GM23338 (cell line): ENCODE data around the gene TMPRSS6. TPM values are rescaled to one million over a fixed set of nuclear protein-coding genes. Genes with fewer than 3 reads are reported as not detected.

Experiments
- ATAC-seq: fragments of 200-7000 bp; cut with Tn5 transposase; 3 replicates; pipeline ENCODE4 v1.9.1; 2020
- DNase-seq: peaks from one replicate; pipeline ENCODE4 v3.0.0-alpha.2; 2015; ENCODE audit warnings: low spot score
- H2AFZ ChIP-seq: fragments of 200-600 bp; sonication (generic); 2 replicates; pipeline ENCODE4 v1.8.0; 2016; ENCODE audit warnings: antibody characterized with exemption, mild to moderate bottlenecking, moderate library complexity
- H3F3A ChIP-seq: fragments of 200-600 bp; sonication (generic); replicated peaks from 2 replicates; pipeline ENCODE4 v1.8.0; 2017; ENCODE audit warnings: antibody characterized with exemption, mixed run types, low read depth
- H3K27ac ChIP-seq: fragments of 200-600 bp; sonication (generic); 2 replicates; pipeline ENCODE4 v1.6.1; 2016; ENCODE audit warnings: low read depth
- H3K27me3 ChIP-seq: fragments of 200-600 bp; sonication (generic); 2 replicates; pipeline ENCODE4 v1.8.0; 2016; ENCODE audit warnings: mild to moderate bottlenecking, mixed run types, moderate library complexity; ENCODE audit not compliant: insufficient read depth
- H3K36me3 ChIP-seq: fragments of 200-600 bp; sonication (generic); 2 replicates; pipeline ENCODE4 v1.8.0; 2016; ENCODE audit warnings: mild to moderate bottlenecking; ENCODE audit not compliant: insufficient read depth
- H3K4me1 ChIP-seq: fragments of 200-600 bp; sonication (generic); 2 replicates; pipeline ENCODE4 v1.8.0; 2016; ENCODE audit warnings: mild to moderate bottlenecking, moderate library complexity; ENCODE audit not compliant: insufficient read depth
- H3K4me2 ChIP-seq: fragments of 200-600 bp; sonication (generic); 2 replicates; pipeline ENCODE4 v1.7.1; 2017; ENCODE audit warnings: mixed run types
- H3K4me3 ChIP-seq: fragments of 200-600 bp; sonication (generic); 2 replicates; pipeline ENCODE4 v1.6.1; 2016; ENCODE audit warnings: mixed run types
- H3K79me2 ChIP-seq: fragments of 200-600 bp; sonication (generic); replicated peaks from 2 replicates; pipeline ENCODE4 v1.8.0; 2017; ENCODE audit warnings: mild to moderate bottlenecking; ENCODE audit not compliant: insufficient read depth
- H3K9me2 ChIP-seq: fragments of 200-600 bp; sonication (generic); 2 replicates; pipeline ENCODE4 v1.8.0; 2017; ENCODE audit not compliant: insufficient read depth
- H4K20me1 ChIP-seq: fragments of 200-600 bp; sonication (generic); replicated peaks from 2 replicates; pipeline ENCODE4 v1.8.0; 2017; ENCODE audit warnings: mild to moderate bottlenecking; ENCODE audit not compliant: insufficient read depth
- H3K27ac Mint-ChIP-seq: 2 replicates; pipeline ENCODE4 v1.8.0; 2020; ENCODE audit warnings: inconsistent platforms, mild to moderate bottlenecking, moderate library complexity, mixed read lengths
- H3K27me3 Mint-ChIP-seq: 3 replicates; pipeline ENCODE4 v1.8.0; 2022; ENCODE audit warnings: low read depth, mild to moderate bottlenecking, moderate library complexity, mixed read lengths, inconsistent platforms; ENCODE audit not compliant: insufficient read depth, poor library complexity
- H3K36me3 Mint-ChIP-seq: 3 replicates; pipeline ENCODE4 v1.8.0; 2021; ENCODE audit warnings: low read depth, mild to moderate bottlenecking, inconsistent platforms, moderate library complexity, mixed read lengths
- H3K4me1 Mint-ChIP-seq: 3 replicates; pipeline ENCODE4 v1.8.0; 2020; ENCODE audit warnings: mild to moderate bottlenecking, inconsistent platforms, mixed read lengths
- H3K4me3 Mint-ChIP-seq: 3 replicates; pipeline ENCODE4 v1.8.0; 2021; ENCODE audit warnings: moderate library complexity, mild to moderate bottlenecking, inconsistent platforms, mixed read lengths
- H3K9me3 Mint-ChIP-seq: 3 replicates; pipeline ENCODE4 v1.8.0; 2020; ENCODE audit warnings: moderate library complexity, mild to moderate bottlenecking, inconsistent platforms, mixed read lengths
- ETS1 ChIP-seq: IDR thresholded peaks from 2 replicates; pipeline ENCODE4 v1.6.1; 2016; ENCODE audit warnings: antibody characterized with exemption
- EZH2 ChIP-seq: fragments of 200-600 bp; sonication (generic); IDR thresholded peaks from one replicate; pipeline ENCODE4 v1.8.0; 2017; ENCODE audit warnings: antibody characterized with exemption, mild to moderate bottlenecking, low read depth; ENCODE audit not compliant: unreplicated experiment
- EZH2phosphoT487 ChIP-seq: fragments of 200-600 bp; sonication (generic); IDR thresholded peaks from one replicate; pipeline ENCODE4 v1.8.1; 2018; ENCODE audit warnings: antibody characterized with exemption; ENCODE audit not compliant: unreplicated experiment
- JUNB ChIP-seq: IDR thresholded peaks from one replicate; pipeline ENCODE4 v1.6.1; 2016; ENCODE audit warnings: antibody characterized with exemption; ENCODE audit not compliant: unreplicated experiment
- NANOG ChIP-seq: IDR thresholded peaks from 2 replicates; pipeline ENCODE4 v1.6.1; 2016; ENCODE audit warnings: antibody characterized with exemption, borderline replicate concordance
- ZNF114 ChIP-seq: fragments of 250-450 bp; sonication (Bioruptor Pico); IDR thresholded peaks from 2 replicates; pipeline ENCODE4 v1.5.0; 2020; ENCODE audit warnings: mild to moderate bottlenecking, moderate library complexity
- ZNF462 ChIP-seq: fragments of 250-450 bp; sonication (Bioruptor Pico); IDR thresholded peaks from 2 replicates; pipeline ENCODE4 v1.5.0; 2020; ENCODE audit warnings: mild to moderate bottlenecking, moderate library complexity
- long read RNA-seq: library from polyadenylated mRNA; unstranded; transcript quantifications from one replicate; pipeline ENCODE4 v2.0.0, GENCODE V29; 2020; ENCODE audit not compliant: unreplicated experiment
- polyA plus RNA-seq: library from polyadenylated mRNA; unstranded; fragments of >200 nt; fragmentation: Nextera tagmentation; extraction: Ambion mirVana; gene quantifications from 2 replicates; pipeline ENCODE4 v1.2.1, GENCODE V29; 2016
- total RNA-seq: library from RNA; depleted of rRNA; stranded (reverse); fragments of >200 nt; shearing (Covaris generic); gene quantifications from 2 replicates; pipeline ENCODE4 v1.2.3, GENCODE V29; 2014; rRNA removed

TMPRSS6 gene
- total RNA-seq (not detected in 2 replicates), polyA plus RNA-seq (0.07 and 0.13 TPM in 2 replicates)
- long read RNA-seq: 0 reads

- no peaks in the 10 kb centered on the region for H3K4me1 ChIP-seq
- no peaks in the 10 kb centered on the region for H4K20me1 ChIP-seq
- H3K36me3 ChIP-seq: no peaks in the 10 kb centered on the region
- no peak within 1 kb of the TSS for H3K27ac ChIP-seq
- Mint-ChIP-seq H3K9me3 (no peaks in the 10 kb centered on the region), H3K36me3 (no peaks in the 10 kb centered on the region), H3K27ac (no peak within 1 kb of the TSS), H3K4me3 (no peak within 1 kb of the TSS), H3K4me1 (peaks cover 18% of the 10 kb centered on the region), H3K27me3 (peaks cover 8% of the 10 kb centered on the region)
- no peak within 1 kb of the TSS for H2AFZ ChIP-seq
- no peaks in the 10 kb centered on the region for H3K79me2 ChIP-seq
- no peak within 1 kb of the TSS for H3K4me3 ChIP-seq
- H3K27me3 ChIP-seq: no peaks in the 10 kb centered on the region
- DNase-seq (no peak), ATAC-seq (no peak; the same call in 1 of the 3 replicates)
- no peak within 1 kb of the TSS for H3K4me2 ChIP-seq
- no peaks in the 10 kb centered on the region for H3F3A ChIP-seq
- H3K9me2 ChIP-seq: no peaks in the 10 kb centered on the region
- no peak for TF ChIP-seq EZH2
Observed at GRCh38 chr22:37109242-37109917, at the start of gene TMPRSS6. Gene TMPRSS6, minus strand, starts transcription at chr22:37109713. Its CDS starts 6,296 bp downstream, at chr22:37103417.

- Histone ChIP-seq H2AFZ (no peak overlapping the region), H3K27me3 (no peaks in the 10 kb centered on the region), H3K27ac (no peak overlapping the region), H3K36me3 (no peaks in the 10 kb centered on the region), H3K4me1 (no peaks in the 10 kb centered on the region), H4K20me1 (no peaks in the 10 kb centered on the region), H3K9me2 (no peaks in the 10 kb centered on the region), H3K4me3 (no peak overlapping the region), H3K4me2 (no peak overlapping the region), H3K79me2 (no peaks in the 10 kb centered on the region), H3F3A (no peaks in the 10 kb centered on the region)
- TF ChIP-seq NANOG: no peak
- no peak for TF ChIP-seq JUNB
- TF ChIP-seq EZH2phosphoT487: no peak
- no peak for TF ChIP-seq EZH2
- TF ChIP-seq ETS1: no peak
- no peak for TF ChIP-seq ZNF114 (CRISPR knock-in tag)
- Mint-ChIP-seq H3K4me3 (no peak overlapping the region), H3K36me3 (no peaks in the 10 kb centered on the region), H3K27ac (no peak overlapping the region), H3K4me1 (peaks cover 9% of the 10 kb centered on the region), H3K27me3 (peaks cover 8% of the 10 kb centered on the region), H3K9me3 (peaks cover 4% of the 10 kb centered on the region; the same call in 2 of the 3 replicates)
- ATAC-seq: no peak
- DNase-seq: no peak
Observed at GRCh38 chr22:37158963-37159290, 49.4 kb upstream of the TMPRSS6 start.

- H3K36me3 ChIP-seq: no peaks in the 10 kb centered on the region
- no peak overlapping the region for H3K27ac Mint-ChIP-seq
- no peaks in the 10 kb centered on the region for H3K36me3 Mint-ChIP-seq
- H3F3A ChIP-seq: no peaks in the 10 kb centered on the region
- no peak overlapping the region for H3K4me2 ChIP-seq
- H3K4me1 Mint-ChIP-seq: peaks cover 7% of the 10 kb centered on the region
- ATAC-seq: no peak
- no peaks in the 10 kb centered on the region for H4K20me1 ChIP-seq
- no peaks in the 10 kb centered on the region for H3K27me3 ChIP-seq
- H3K4me3 Mint-ChIP-seq: no peak overlapping the region
- no peak overlapping the region for H3K27ac ChIP-seq
- no peaks in the 10 kb centered on the region for H3K79me2 ChIP-seq
- no peak overlapping the region for H2AFZ ChIP-seq
- H3K4me3 ChIP-seq: no peak overlapping the region
- DNase-seq: no peak
- peaks cover 4% of the 10 kb centered on the region; the same call in 2 of the 3 replicates for H3K9me3 Mint-ChIP-seq
- no peaks in the 10 kb centered on the region for H3K4me1 ChIP-seq
- peaks cover 8% of the 10 kb centered on the region for H3K27me3 Mint-ChIP-seq
- H3K9me2 ChIP-seq: no peaks in the 10 kb centered on the region
- no peak for TF ChIP-seq ZNF462 (CRISPR knock-in tag)
- no peak for TF ChIP-seq ZNF114 (CRISPR knock-in tag)
Observed at GRCh38 chr22:37157516-37158285, 48.2 kb upstream of the TMPRSS6 start.
